Endothelial cell of umbilical vein (primary cell): ENCODE measurements around the gene MGAT4A. TPM values are rescaled to one million over a fixed set of nuclear protein-coding genes. Genes with fewer than 3 reads are reported as not detected.

Experiments used
- BruUV-seq: library from RNA; stranded (reverse); fragments of 400-500 nt; replicated peaks from 2 replicates; lab custom pipeline; 2021; lab: Mats Ljungman, UMichigan
- CTCF ChIA-PET: fragments of 300-600, 350-600 bp; sonication (Branson Sonifier 250); formaldehyde crosslinking; loops from one replicate; lab custom pipeline; 2021; ENCODE audit warnings: antibody characterized with exemption, inconsistent platforms; lab: Charles Lee
- POLR2A ChIA-PET: fragments of 300-600, 350-600 bp; sonication (Branson Sonifier 250); formaldehyde crosslinking; loops from one replicate; lab custom pipeline; 2021; ENCODE audit warnings: antibody characterized with exemption, inconsistent platforms; lab: Charles Lee
- DNase-seq: peaks from one replicate; pipeline ENCODE4 v3.0.0-alpha.2; 2011; ENCODE audit warnings: low read depth, low spot score
- FAIRE-seq: peaks from 2 replicates; lab custom pipeline; 2011; peaks lifted over from hg19 to GRCh38; lab: Jason Lieb, UNC
- H2AFZ ChIP-seq: 2 replicates; pipeline ENCODE4 v1.6.0; 2012; ENCODE audit warnings: low read depth, low read length, control low read depth, inconsistent platforms
- H3K27ac ChIP-seq: 2 replicates; pipeline ENCODE4 v1.5.1; 2011; ENCODE audit warnings: low read depth, mild to moderate bottlenecking, control low read depth, low read length, moderate library complexity; ENCODE audit not compliant: insufficient read depth
- H3K27me3 ChIP-seq, 2 experiments: 2 replicates each; pipeline versions ENCODE4 v1.6.0 to v1.6.1; 2011; ENCODE audit warnings: low read length in 2 of 2, mixed read lengths in 1 of 2; ENCODE audit not compliant: control insufficient read depth in 2 of 2, insufficient read depth in 2 of 2
- H3K36me3 ChIP-seq, 2 experiments: 2 replicates in 1 of 2; 3 replicates in 1 of 2; pipeline ENCODE4 v1.5.1; 2011; ENCODE audit warnings: low read length in 2 of 2, mild to moderate bottlenecking in 1 of 2, moderate library complexity in 1 of 2; ENCODE audit not compliant: control insufficient read depth in 2 of 2, insufficient read depth in 2 of 2; ENCODE audit errors: extremely low read depth in 1 of 2
- H3K4me1 ChIP-seq: 3 replicates; pipeline ENCODE4 v1.5.1; 2011; ENCODE audit warnings: mild to moderate bottlenecking, low read length; ENCODE audit not compliant: control insufficient read depth, insufficient read depth; ENCODE audit errors: extremely low read depth
- H3K4me2 ChIP-seq: 2 replicates; pipeline ENCODE4 v1.6.1; 2011; ENCODE audit warnings: low read length, control low read depth, mixed read lengths; ENCODE audit not compliant: insufficient read depth
- H3K4me3 ChIP-seq, 3 experiments: fragments of 200-600 bp in 1 of 3; sonication (generic), shearing (Covaris generic) in 1 of 3; replicated peaks in 1 of 3; 2 replicates each; pipeline ENCODE4 v1.5.1; 2011 to 2016; ENCODE audit warnings: control low read depth in 3 of 3, low read length in 3 of 3, mild to moderate bottlenecking in 2 of 3, inconsistent platforms in 1 of 3, low read depth in 1 of 3, moderate library complexity in 1 of 3; ENCODE audit not compliant: insufficient read depth in 1 of 3
- H3K79me2 ChIP-seq: 2 replicates; pipeline ENCODE4 v1.6.0; 2012; ENCODE audit warnings: low read length, inconsistent platforms; ENCODE audit not compliant: control insufficient read depth, insufficient read depth
- H3K9ac ChIP-seq: replicated peaks from 2 replicates; pipeline ENCODE3; 2011; ENCODE audit warnings: low read length, control low read depth; ENCODE audit not compliant: insufficient read depth; ENCODE audit errors: extremely low read depth
- H3K9me1 ChIP-seq: replicated peaks from 3 replicates; pipeline ENCODE4 v1.6.0; 2011; ENCODE audit warnings: mild to moderate bottlenecking, low read length; ENCODE audit not compliant: control insufficient read depth, insufficient read depth; ENCODE audit errors: extremely low read depth
- H3K9me3 ChIP-seq: replicated peaks from 2 replicates; pipeline ENCODE4 v1.5.1; 2012; ENCODE audit warnings: low read length, inconsistent platforms; ENCODE audit not compliant: control insufficient read depth, insufficient read depth
- H4K20me1 ChIP-seq: replicated peaks from 2 replicates; pipeline ENCODE3; 2011; ENCODE audit warnings: mild to moderate bottlenecking, low read length; ENCODE audit not compliant: control insufficient read depth, insufficient read depth; ENCODE audit errors: extremely low read depth
- CTCF ChIP-seq, 2 donors: IDR thresholded peaks; 1 replicate in 1 of 2; 2 replicates in 1 of 2; pipeline ENCODE4 v1.5.1; 2011; ENCODE audit warnings: low read length in 2 of 2, mild to moderate bottlenecking in 2 of 2, moderate library complexity in 2 of 2, control low read depth in 1 of 2, inconsistent platforms in 1 of 2, low read depth in 1 of 2; ENCODE audit not compliant: insufficient read depth in 1 of 2; ENCODE audit errors: extremely low read depth in 1 of 2
- EZH2 ChIP-seq: IDR thresholded peaks from 2 replicates; pipeline ENCODE4 v1.6.1; 2012; ENCODE audit warnings: borderline replicate concordance, low read depth, mild to moderate bottlenecking, moderate library complexity, low read length, inconsistent platforms; ENCODE audit not compliant: severe bottlenecking
- FOS ChIP-seq: IDR thresholded peaks from 2 replicates; pipeline ENCODE4 v1.6.1; 2011; ENCODE audit warnings: mild to moderate bottlenecking, low read length, moderate library complexity, borderline replicate concordance; ENCODE audit not compliant: insufficient read depth
- GATA2 ChIP-seq: IDR thresholded peaks from 2 replicates; pipeline ENCODE4 v1.7.0; 2011; ENCODE audit warnings: low read depth, mild to moderate bottlenecking, moderate library complexity, mixed read lengths, low read length; ENCODE audit not compliant: insufficient read length, insufficient read depth
- JUN ChIP-seq: IDR thresholded peaks from 2 replicates; pipeline ENCODE4 v1.6.1; 2011; ENCODE audit warnings: borderline replicate concordance, low read depth; ENCODE audit not compliant: insufficient read length, insufficient read depth
- MYC ChIP-seq: IDR thresholded peaks from one replicate; pipeline ENCODE4 v1.6.1; 2011; ENCODE audit warnings: mild to moderate bottlenecking, low read depth, low read length
- POLR2A ChIP-seq: IDR thresholded peaks from 2 replicates; pipeline ENCODE4 v1.6.1; 2012; ENCODE audit warnings: low read depth, mild to moderate bottlenecking, control low read depth, low read length
- POLR2AphosphoS5 ChIP-seq: IDR thresholded peaks from 2 replicates; pipeline ENCODE4 v1.6.1; 2012; ENCODE audit warnings: low read depth, mild to moderate bottlenecking, control low read depth, low read length, moderate library complexity; ENCODE audit not compliant: insufficient read depth
- dilution Hi-C: fragments of 300-500 bp; cut with MboI; formaldehyde crosslinking; loops from one replicate; pipeline ENCODE4 v1.15.0; 2019; ENCODE audit warnings: low sequenced_read_pairs; ENCODE audit not compliant: extremely low pct_ligation_motif_present
- intact Hi-C: fragments of 100-400 bp; cut with micrococcal nuclease; formaldehyde crosslinking; loops from one replicate; pipeline ENCODE4 v1.10.0; 2022
- polyA plus RNA-seq, 4 experiments: library from polyadenylated mRNA; depleted of rRNA in 3 of 4; stranded (reverse) in 3 of 4; unstranded in 1 of 4; fragments of >200 nt; gene quantifications; 2 replicates each; pipeline versions ENCODE4 v1.2.1 to v1.2.3, GENCODE V29; 2011 to 2012; ENCODE audit warnings: missing spikeins in 1 of 4
- total RNA-seq: library from RNA; stranded (reverse); gene quantifications from 2 replicates; pipeline ENCODE4 v1.2.3, GENCODE V29; 2021
- TF ChIP-seq, protein P1 (sequence below): IDR thresholded peaks from 2 replicates; pipeline ENCODE4 v1.6.1; 2011; ENCODE audit not compliant: insufficient read depth, insufficient read length

MGAT4A gene
- total and polyA plus RNA-seq, 2 donors (not counting 3 experiments of a cell fraction or from before 2014, with no cell fraction given): 9.2 to 42.2 TPM

DNA sequence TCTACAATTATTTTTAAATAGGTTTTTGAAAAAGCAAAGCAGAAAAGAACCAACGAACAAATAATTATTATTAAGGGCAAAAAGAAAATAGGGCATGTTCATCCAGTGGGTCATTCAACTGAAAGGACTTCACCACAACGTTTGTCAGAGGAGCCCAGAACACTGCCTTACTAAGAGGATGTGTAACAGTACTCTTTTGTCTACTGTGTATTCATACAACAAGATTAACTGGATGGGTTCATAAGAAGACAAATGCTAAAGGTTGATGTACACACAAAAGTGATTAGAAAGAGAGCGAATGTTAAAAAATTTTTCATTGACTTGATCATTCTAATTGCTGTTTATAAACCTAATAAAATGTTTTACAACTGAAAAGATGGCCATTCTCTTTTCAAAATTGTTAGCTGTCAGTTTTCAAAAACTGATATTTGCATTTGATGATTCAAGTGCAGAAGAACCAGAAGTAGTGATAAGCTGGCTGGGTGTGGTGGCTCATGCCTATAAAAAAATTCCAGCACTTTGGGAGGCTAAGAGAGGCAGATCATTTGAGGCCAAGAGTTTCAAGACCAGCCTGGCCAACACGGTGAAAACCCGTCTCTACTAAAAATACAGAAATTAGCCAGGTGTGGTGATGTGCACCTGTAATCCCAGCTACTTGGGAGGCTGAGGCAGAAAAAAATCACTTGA lies 33.1 kb downstream of the MGAT4A start:
- dilution Hi-C loops (no loop called here), intact Hi-C loops (no loop called here)
- BruUV-seq: no TSS peak
- Histone ChIP-seq H2AFZ (no peak overlapping the region), H3K9ac (no peak overlapping the region), H3K36me3 (no peaks in the 10 kb centered on the region), H3K4me1 (peaks cover 34% of the 10 kb centered on the region), H3K27me3 (no peaks in the 10 kb centered on the region), H3K79me2 (peaks cover 75% of the 10 kb centered on the region), H3K4me2 (no peak overlapping the region), H3K9me1 (no peaks in the 10 kb centered on the region), H4K20me1 (no peaks in the 10 kb centered on the region), H3K4me3 (no peak overlapping the region), H3K27ac (no peak overlapping the region), H3K9me3 (no peaks in the 10 kb centered on the region)
- FAIRE-seq (peak; percentile 40), DNase-seq (no peak)
- CTCF ChIA-PET: interaction anchor here (1.0 kb wide), 1 partner anchor 33 kb away, joined by 5 read pairs; the partner anchor contains the start of gene MGAT4A
- TF ChIP-seq POLR2A (no peak), FOS (no peak), MYC (no peak), CTCF (IDR thresholded peaks at IDR 0.05; ENCODE audit: extremely low read depth in 1 of 2, insufficient read depth in 1 of 2, low read depth in 1 of 2, low read length in 2 of 2) (no peak), POLR2AphosphoS5 (no peak), GATA2 (no peak), JUN (no peak), EZH2 (no peak)
- TF ChIP-seq, protein P1, sequence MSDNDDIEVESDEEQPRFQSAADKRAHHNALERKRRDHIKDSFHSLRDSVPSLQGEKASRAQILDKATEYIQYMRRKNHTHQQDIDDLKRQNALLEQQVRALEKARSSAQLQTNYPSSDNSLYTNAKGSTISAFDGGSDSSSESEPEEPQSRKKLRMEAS: no peak
- POLR2A ChIA-PET: no interaction called here
